Measurements from ENCODE around the gene ADAMTSL3.

ADAMTSL3 gene

GRCh38 chr15:83643201-83643600 lies 10.7 kb upstream of the ADAMTSL3 start:
- no peak overlapping the region for H3K27ac Mint-ChIP-seq
- peaks cover 2% of the 10 kb centered on the region for H3K36me3 Mint-ChIP-seq
- H3K4me1 Mint-ChIP-seq = no peaks in the 10 kb centered on the region
- no peak for DNase-seq (ENCODE audit: low spot score in 2 of 2)
- no peak for ATAC-seq (ENCODE audit: low read depth)
- H3K9me3 Mint-ChIP-seq = peaks cover 14% of the 10 kb centered on the region
- peaks cover 4% of the 10 kb centered on the region for H3K27me3 Mint-ChIP-seq
- no peak overlapping the region for H3K4me3 Mint-ChIP-seq

- ATAC-seq (ENCODE audit: low read depth) (no peak), DNase-seq (ENCODE audit: low spot score in 2 of 2) (no peak)
- H3K9me3 Mint-ChIP-seq = peaks cover 11% of the 10 kb centered on the region
- peaks cover 2% of the 10 kb centered on the region for H3K36me3 Mint-ChIP-seq
- H3K4me3 Mint-ChIP-seq = no peak overlapping the region
- no peaks in the 10 kb centered on the region for H3K4me1 Mint-ChIP-seq
- H3K27ac Mint-ChIP-seq = no peak overlapping the region
- peaks cover 2% of the 10 kb centered on the region for H3K27me3 Mint-ChIP-seq
Measured at GRCh38 chr15:83644439-83644838, 9.5 kb upstream of the ADAMTSL3 start.

- no peak overlapping the region for H3K27ac Mint-ChIP-seq
- H3K9me3 Mint-ChIP-seq = peaks cover 2% of the 10 kb centered on the region
- peaks cover 3% of the 10 kb centered on the region for H3K27me3 Mint-ChIP-seq
- no peaks in the 10 kb centered on the region for H3K4me1 Mint-ChIP-seq
- no peak overlapping the region for H3K4me3 Mint-ChIP-seq
- DNase-seq (ENCODE audit: low spot score in 2 of 2) (no peak), ATAC-seq (ENCODE audit: low read depth) (no peak)
- H3K36me3 Mint-ChIP-seq = no peaks in the 10 kb centered on the region
Measured at GRCh38 chr15:83650831-83651230, 3.1 kb upstream of the ADAMTSL3 start.

GRCh38 chr15:83651541-83651940 lies 2.4 kb upstream of the ADAMTSL3 start:
- Mint-ChIP-seq H3K36me3 (no peaks in the 10 kb centered on the region), H3K27ac (no peak overlapping the region), H3K4me1 (no peaks in the 10 kb centered on the region)

GRCh38 chr15:83652626-83653204 lies 1.2 kb upstream of the ADAMTSL3 start:
- H3K36me3 Mint-ChIP-seq = no peaks in the 10 kb centered on the region
- H3K27ac Mint-ChIP-seq = no peak overlapping the region
- DNase-seq (ENCODE audit: low spot score in 2 of 2) (no peak), ATAC-seq (ENCODE audit: low read depth) (no peak)
- H3K9me3 Mint-ChIP-seq = peaks cover 2% of the 10 kb centered on the region
- H3K27me3 Mint-ChIP-seq = peaks cover 3% of the 10 kb centered on the region
- no peak overlapping the region for H3K4me3 Mint-ChIP-seq
- no peaks in the 10 kb centered on the region for H3K4me1 Mint-ChIP-seq

More at GRCh38 chr15:83651541-83651940, 2.4 kb upstream of the ADAMTSL3 start:
- DNase-seq (ENCODE audit: low spot score in 2 of 2) (no peak), ATAC-seq (ENCODE audit: low read depth) (no peak)
- Mint-ChIP-seq H3K9me3 (peaks cover 2% of the 10 kb centered on the region), H3K4me3 (no peak overlapping the region), H3K27me3 (peaks cover 3% of the 10 kb centered on the region)

- Mint-ChIP-seq H3K27ac (no peak overlapping the region), H3K27me3 (peaks cover 3% of the 10 kb centered on the region), H3K36me3 (no peaks in the 10 kb centered on the region), H3K9me3 (peaks cover 2% of the 10 kb centered on the region), H3K4me3 (no peak overlapping the region), H3K4me1 (no peaks in the 10 kb centered on the region)
- DNase-seq (ENCODE audit: low spot score in 2 of 2) = no peak
- no peak for ATAC-seq (ENCODE audit: low read depth)
Measured at GRCh38 chr15:83653288-83653638, 660 bp upstream of the ADAMTSL3 start.

- no peak overlapping the region for H3K27ac Mint-ChIP-seq
- no peak for DNase-seq (ENCODE audit: low spot score in 2 of 2)
- H3K9me3 Mint-ChIP-seq = peaks cover 2% of the 10 kb centered on the region
- H3K27me3 Mint-ChIP-seq = peaks cover 3% of the 10 kb centered on the region
- no peak for ATAC-seq (ENCODE audit: low read depth)
- no peaks in the 10 kb centered on the region for H3K36me3 Mint-ChIP-seq
- H3K4me1 Mint-ChIP-seq = no peaks in the 10 kb centered on the region
- no peak overlapping the region for H3K4me3 Mint-ChIP-seq
Measured at GRCh38 chr15:83654379-83655236, 685 bp downstream of the ADAMTSL3 start.

GRCh38 chr15:83655237-83655616 lies 1.3 kb downstream of the ADAMTSL3 start:
- peaks cover 3% of the 10 kb centered on the region for H3K27me3 Mint-ChIP-seq
- no peak overlapping the region for H3K4me3 Mint-ChIP-seq
- no peak overlapping the region for H3K27ac Mint-ChIP-seq
- DNase-seq (ENCODE audit: low spot score in 2 of 2) = no peak
- peaks cover 2% of the 10 kb centered on the region for H3K9me3 Mint-ChIP-seq
- no peaks in the 10 kb centered on the region for H3K36me3 Mint-ChIP-seq
- no peak for ATAC-seq (ENCODE audit: low read depth)
- no peaks in the 10 kb centered on the region for H3K4me1 Mint-ChIP-seq

- Mint-ChIP-seq H3K27ac (no peak overlapping the region), H3K36me3 (no peaks in the 10 kb centered on the region), H3K27me3 (peaks cover 3% of the 10 kb centered on the region), H3K4me3 (no peak overlapping the region), H3K4me1 (no peaks in the 10 kb centered on the region), H3K9me3 (peaks cover 2% of the 10 kb centered on the region)
- DNase-seq (ENCODE audit: low spot score in 2 of 2) (no peak), ATAC-seq (ENCODE audit: low read depth) (no peak)
Measured at GRCh38 chr15:83656192-83656591, 2.3 kb downstream of the ADAMTSL3 start.

GRCh38 chr15:83656943-83657528 lies 3.1 kb downstream of the ADAMTSL3 start:
- Mint-ChIP-seq H3K27ac (no peak overlapping the region), H3K9me3 (peaks cover 2% of the 10 kb centered on the region), H3K27me3 (peaks cover 3% of the 10 kb centered on the region), H3K4me1 (no peaks in the 10 kb centered on the region), H3K4me3 (no peak overlapping the region), H3K36me3 (no peaks in the 10 kb centered on the region)
- ATAC-seq (ENCODE audit: low read depth) = no peak
- no peak for DNase-seq (ENCODE audit: low spot score in 2 of 2)

- Mint-ChIP-seq H3K4me3 (no peak overlapping the region), H3K27ac (no peak overlapping the region), H3K9me3 (peaks cover under 1% of the 10 kb centered on the region), H3K27me3 (peaks cover 1% of the 10 kb centered on the region), H3K36me3 (no peaks in the 10 kb centered on the region), H3K4me1 (no peaks in the 10 kb centered on the region)
- DNase-seq (ENCODE audit: low spot score in 2 of 2) (no peak), ATAC-seq (ENCODE audit: low read depth) (no peak)
Measured at GRCh38 chr15:83657549-83657948, 3.6 kb downstream of the ADAMTSL3 start.

GRCh38 chr15:83658430-83659416 lies 4.8 kb downstream of the ADAMTSL3 start:
- Mint-ChIP-seq H3K27me3 (no peaks in the 10 kb centered on the region), H3K4me1 (no peaks in the 10 kb centered on the region), H3K4me3 (no peak overlapping the region), H3K36me3 (no peaks in the 10 kb centered on the region), H3K9me3 (peaks cover under 1% of the 10 kb centered on the region), H3K27ac (no peak overlapping the region)
- DNase-seq (ENCODE audit: low spot score in 2 of 2) = no peak
- no peak for ATAC-seq (ENCODE audit: low read depth)

GRCh38 chr15:83659417-83659812 lies 5.5 kb downstream of the ADAMTSL3 start:
- no peak for DNase-seq (ENCODE audit: low spot score in 2 of 2)
- Mint-ChIP-seq H3K36me3 (no peaks in the 10 kb centered on the region), H3K27ac (no peak overlapping the region), H3K27me3 (no peaks in the 10 kb centered on the region), H3K9me3 (peaks cover 2% of the 10 kb centered on the region), H3K4me1 (no peaks in the 10 kb centered on the region), H3K4me3 (no peak overlapping the region)
- ATAC-seq (ENCODE audit: low read depth) = no peak

GRCh38 chr15:83665480-83665879 lies 11.6 kb downstream of the ADAMTSL3 start:
- Mint-ChIP-seq H3K27ac (no peak overlapping the region), H3K27me3 (no peaks in the 10 kb centered on the region), H3K36me3 (no peaks in the 10 kb centered on the region), H3K4me1 (no peaks in the 10 kb centered on the region), H3K4me3 (no peak overlapping the region), H3K9me3 (peaks cover 3% of the 10 kb centered on the region)
- ATAC-seq (ENCODE audit: low read depth) = no peak
- no peak for DNase-seq (ENCODE audit: low spot score in 2 of 2)
